ENCODE results near the gene DRD1. TPM values are rescaled to one million over a fixed set of nuclear protein-coding genes. Genes with fewer than 3 reads are reported as not detected.

DRD1 gene
- polyA plus RNA-seq, 1 of the 3 experiments (the other 2 are of a cell fraction): not detected

DNA sequence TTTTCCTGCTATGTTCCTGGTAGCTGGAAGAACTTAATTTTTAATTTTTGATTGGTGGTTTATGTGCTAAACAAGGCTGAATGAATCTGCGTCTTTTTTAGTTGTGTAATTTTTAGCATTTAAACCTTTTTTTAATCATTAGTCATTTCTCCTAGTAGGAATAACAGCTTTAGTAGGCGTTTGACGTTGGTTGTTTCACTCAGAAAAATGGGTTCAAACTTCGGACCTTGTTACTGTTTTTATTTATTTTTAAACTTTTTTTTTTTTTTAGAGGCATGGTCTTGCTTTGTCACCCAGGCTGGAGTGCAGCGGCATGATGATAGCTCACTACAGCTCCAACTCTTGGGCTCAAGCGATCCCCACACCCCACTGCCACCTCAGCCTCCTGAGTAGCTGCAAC, 47.2 kb upstream of the DRD1 start:
- Histone ChIP-seq H3F3A (replicated peaks; ENCODE audit: insufficient read depth) (no peaks in the 10 kb centered on the region), H3K4me3 (ENCODE audit: low read depth in 2 of 2, low read length in 1 of 2) (no peak overlapping the region), H3K9ac (no peak overlapping the region), H3K9me3 (no peaks in the 10 kb centered on the region), H3K79me2 (ENCODE audit: insufficient read depth) (peaks cover 75% of the 10 kb centered on the region), H3K4me2 (no peak overlapping the region), H3K4me1 (ENCODE audit: control insufficient read depth in 1 of 2, insufficient read depth in 2 of 2, low read depth in 1 of 2, low read length in 1 of 2) (no peaks in the 10 kb centered on the region; a peak in 2 of 4 replicates), H3K27ac (ENCODE audit: low read depth in 2 of 2, low read length in 1 of 2) (no peak overlapping the region), H2AFZ (ENCODE audit: low read depth) (no peak overlapping the region), H3K36me3 (replicated peaks in 1 of 2; ENCODE audit: control insufficient read depth in 1 of 2, insufficient read depth in 2 of 2, low read length in 1 of 2) (peaks cover 45 to 48% of the 10 kb centered on the region in 2 experiments), H4K20me1 (ENCODE audit: insufficient read depth) (peaks cover 32% of the 10 kb centered on the region; the same call in 1 of the 2 replicates), H3K27me3 (ENCODE audit: insufficient read depth) (no peaks in the 10 kb centered on the region), H3K9me2 (no peaks in the 10 kb centered on the region)
- whole genome bisulfite sequencing (ENCODE audit: low lambda C conversion rate): 91% methylated on average over 6 of the region's 6 CpGs
- no peak for TF ChIP-seq RAD21 (IDR thresholded peaks at IDR 0.05; ENCODE audit: low read length)
- TF ChIP-seq SMC3 (IDR thresholded peaks at IDR 0.05; ENCODE audit: low read depth, low read length): no peak
- no peak for TF ChIP-seq TEAD4 (IDR thresholded peaks at IDR 0.05; ENCODE audit: borderline replicate concordance, insufficient read depth)
- no peak for TF ChIP-seq NFIC (IDR thresholded peaks at IDR 0.05; ENCODE audit: borderline replicate concordance)
- TF ChIP-seq GABPA (IDR thresholded peaks at IDR 0.05; ENCODE audit: low read depth): no peak
- TF ChIP-seq, protein P1, sequence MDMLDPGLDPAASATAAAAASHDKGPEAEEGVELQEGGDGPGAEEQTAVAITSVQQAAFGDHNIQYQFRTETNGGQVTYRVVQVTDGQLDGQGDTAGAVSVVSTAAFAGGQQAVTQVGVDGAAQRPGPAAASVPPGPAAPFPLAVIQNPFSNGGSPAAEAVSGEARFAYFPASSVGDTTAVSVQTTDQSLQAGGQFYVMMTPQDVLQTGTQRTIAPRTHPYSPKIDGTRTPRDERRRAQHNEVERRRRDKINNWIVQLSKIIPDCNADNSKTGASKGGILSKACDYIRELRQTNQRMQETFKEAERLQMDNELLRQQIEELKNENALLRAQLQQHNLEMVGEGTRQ (IDR thresholded peaks at IDR 0.05; ENCODE audit: borderline replicate concordance, low read depth, low read length): no peak
- TF ChIP-seq RCOR1 (IDR thresholded peaks at IDR 0.05; ENCODE audit: low read length): no peak
- POLR2A ChIA-PET: no interaction called here
- DNase-seq: no peak
- CTCF ChIA-PET: interaction anchor here (0.6 to 1.2 kb wide), 3 partner anchors 27 to 534 kb away, joined by 3 to 4 read pairs (median 3); no protein-coding TSS in a partner anchor

DNA sequence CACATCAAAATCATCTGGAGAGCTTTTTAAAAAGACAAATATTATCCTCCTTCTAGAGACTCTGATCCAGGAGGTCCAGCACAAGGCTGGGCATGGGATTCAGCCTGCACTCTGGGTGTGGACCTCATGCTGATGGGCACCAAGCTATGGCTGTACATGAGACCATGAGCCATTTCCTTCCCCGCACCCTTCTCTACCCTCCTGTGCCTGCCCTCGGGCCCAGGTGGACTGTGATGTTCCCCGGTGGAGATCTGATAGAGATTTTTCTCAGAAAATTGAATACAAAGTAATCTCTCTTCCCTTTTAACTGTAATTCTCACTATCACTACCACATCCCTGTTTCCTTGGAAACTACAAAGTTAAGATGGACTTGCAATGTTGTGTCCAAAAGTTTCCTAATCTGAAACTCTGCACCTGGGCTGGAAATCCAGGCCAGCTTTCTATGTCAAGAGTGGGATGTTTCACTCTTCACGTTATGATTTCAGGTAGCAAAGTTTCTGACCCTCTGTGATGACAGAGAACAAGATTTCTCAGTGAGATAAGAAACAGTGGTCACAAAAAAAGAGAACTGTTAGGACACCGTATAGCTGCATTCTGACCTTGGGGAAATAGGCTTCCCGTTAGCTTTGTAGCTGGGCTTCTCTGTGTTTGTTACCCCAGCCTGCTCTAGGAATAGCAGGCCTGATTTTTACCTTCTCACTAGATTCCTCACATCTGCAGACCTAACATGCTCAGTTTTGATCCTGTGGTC, 45.9 kb upstream of the DRD1 start:
- no peaks in the 10 kb centered on the region for H3K27me3 ChIP-seq (ENCODE audit: insufficient read depth)
- no peak overlapping the region; a peak in 1 of 4 replicates for H3K27ac ChIP-seq (ENCODE audit: low read depth in 2 of 2, low read length in 1 of 2)
- CTCF ChIA-PET: interaction anchor here (1.1 kb wide), 2 partner anchors 25 to 45 kb away, joined by 4 to 5 read pairs; no protein-coding TSS in a partner anchor
- H3K9me2 ChIP-seq: no peaks in the 10 kb centered on the region
- no peak overlapping the region for H3K4me3 ChIP-seq (ENCODE audit: low read depth in 2 of 2, low read length in 1 of 2)
- H3K4me2 ChIP-seq: no peak overlapping the region
- H3K9me3 ChIP-seq: no peaks in the 10 kb centered on the region
- no peaks in the 10 kb centered on the region; a peak in 2 of 4 replicates for H3K4me1 ChIP-seq (ENCODE audit: control insufficient read depth in 1 of 2, insufficient read depth in 2 of 2, low read depth in 1 of 2, low read length in 1 of 2)
- H2AFZ ChIP-seq (ENCODE audit: low read depth): no peak overlapping the region
- no peak for DNase-seq
- H4K20me1 ChIP-seq (ENCODE audit: insufficient read depth): peaks cover 44% of the 10 kb centered on the region
- peaks cover 38 to 55% of the 10 kb centered on the region in 2 experiments for H3K36me3 ChIP-seq (replicated peaks in 1 of 2; ENCODE audit: control insufficient read depth in 1 of 2, insufficient read depth in 2 of 2, low read length in 1 of 2)
- no peaks in the 10 kb centered on the region for H3F3A ChIP-seq (replicated peaks; ENCODE audit: insufficient read depth)
- POLR2A ChIA-PET: no interaction called here
- H3K79me2 ChIP-seq (ENCODE audit: insufficient read depth): peaks cover 82% of the 10 kb centered on the region
- WGBS (ENCODE audit: low lambda C conversion rate): 81% methylated on average over 6 of the region's 6 CpGs
- H3K9ac ChIP-seq: no peak overlapping the region
- TF ChIP-seq RFX5 (IDR thresholded peaks at IDR 0.05; ENCODE audit: low read length) (no peak), FOSL2 (IDR thresholded peaks at IDR 0.05; ENCODE audit: borderline replicate concordance, low read depth) (no peak), GABPA (IDR thresholded peaks at IDR 0.05; ENCODE audit: low read depth) (no peak), RCOR1 (IDR thresholded peaks at IDR 0.05; ENCODE audit: low read length) (no peak), MXI1 (IDR thresholded peaks at IDR 0.05; ENCODE audit: low read depth, low read length) (no peak), NFIC (IDR thresholded peaks at IDR 0.05; ENCODE audit: borderline replicate concordance) (no peak), TEAD4 (IDR thresholded peaks at IDR 0.05; ENCODE audit: borderline replicate concordance, insufficient read depth) (no peak), NRF1 (IDR thresholded peaks at IDR 0.05; ENCODE audit: low read depth, low read length) (no peak), GATA2 (CRISPR knock-in tag; IDR thresholded peaks at IDR 0.05) (no peak), EP300 (IDR thresholded peaks at IDR 0.05; ENCODE audit: borderline replicate concordance in 1 of 2, low read depth in 1 of 2, low read length in 1 of 2) (no peak), TCF12 (IDR thresholded peaks at IDR 0.05) (no peak), RXRA (IDR thresholded peaks at IDR 0.05; ENCODE audit: borderline replicate concordance, low read depth) (no peak), FOXM1 (IDR thresholded peaks at IDR 0.05; ENCODE audit: low read depth) (no peak)
- TF ChIP-seq, protein P2, sequence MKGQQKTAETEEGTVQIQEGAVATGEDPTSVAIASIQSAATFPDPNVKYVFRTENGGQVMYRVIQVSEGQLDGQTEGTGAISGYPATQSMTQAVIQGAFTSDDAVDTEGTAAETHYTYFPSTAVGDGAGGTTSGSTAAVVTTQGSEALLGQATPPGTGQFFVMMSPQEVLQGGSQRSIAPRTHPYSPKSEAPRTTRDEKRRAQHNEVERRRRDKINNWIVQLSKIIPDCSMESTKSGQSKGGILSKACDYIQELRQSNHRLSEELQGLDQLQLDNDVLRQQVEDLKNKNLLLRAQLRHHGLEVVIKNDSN (IDR thresholded peaks at IDR 0.05; ENCODE audit: borderline replicate concordance, low read depth): no peak
- TF ChIP-seq, protein P3, sequence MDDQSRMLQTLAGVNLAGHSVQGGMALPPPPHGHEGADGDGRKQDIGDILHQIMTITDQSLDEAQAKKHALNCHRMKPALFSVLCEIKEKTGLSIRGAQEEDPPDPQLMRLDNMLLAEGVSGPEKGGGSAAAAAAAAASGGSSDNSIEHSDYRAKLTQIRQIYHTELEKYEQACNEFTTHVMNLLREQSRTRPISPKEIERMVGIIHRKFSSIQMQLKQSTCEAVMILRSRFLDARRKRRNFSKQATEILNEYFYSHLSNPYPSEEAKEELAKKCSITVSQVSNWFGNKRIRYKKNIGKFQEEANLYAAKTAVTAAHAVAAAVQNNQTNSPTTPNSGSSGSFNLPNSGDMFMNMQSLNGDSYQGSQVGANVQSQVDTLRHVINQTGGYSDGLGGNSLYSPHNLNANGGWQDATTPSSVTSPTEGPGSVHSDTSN (IDR thresholded peaks at IDR 0.05): no peak
- TF ChIP-seq, protein P1 (IDR thresholded peaks at IDR 0.05; ENCODE audit: borderline replicate concordance, low read depth, low read length): no peak
- TF ChIP-seq, protein P4, sequence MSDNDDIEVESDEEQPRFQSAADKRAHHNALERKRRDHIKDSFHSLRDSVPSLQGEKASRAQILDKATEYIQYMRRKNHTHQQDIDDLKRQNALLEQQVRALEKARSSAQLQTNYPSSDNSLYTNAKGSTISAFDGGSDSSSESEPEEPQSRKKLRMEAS (IDR thresholded peaks at IDR 0.05; ENCODE audit: low read depth): no peak

Data from SK-N-SH (cell line).